B cell (primary cell): Measurements from ENCODE around the gene HIPK2. TPM values are rescaled to one million over a fixed set of nuclear protein-coding genes. Genes with fewer than 3 reads are reported as not detected.

Experiments used
- ATAC-seq: fragments of 200-7000 bp; cut with Tn5 transposase; one replicate; pipeline ENCODE4 v1.10.0; 2021; ENCODE audit warnings: low read depth, mild to moderate bottlenecking, moderate number of reproducible peaks, moderate library complexity
- CTCF ChIA-PET: fragments of 350-600 bp; sonication (Branson Sonifier 250); formaldehyde crosslinking; loops from one replicate; lab custom pipeline; 2021; ENCODE audit warnings: antibody characterized with exemption, inconsistent platforms; lab: Charles Lee
- POLR2A ChIA-PET: fragments of 350-600 bp; sonication (Branson Sonifier 250); formaldehyde crosslinking; loops from one replicate; lab custom pipeline; 2021; ENCODE audit warnings: antibody characterized with exemption; lab: Charles Lee
- DNase-seq: peaks from one replicate; pipeline ENCODE4 v3.0.0; 2013
- H2AFZ ChIP-seq: 2 replicates; pipeline ENCODE4 v1.6.1; 2012; ENCODE audit warnings: mild to moderate bottlenecking, low read depth, low read length; ENCODE audit not compliant: insufficient read depth, poor library complexity, severe bottlenecking
- H3K27ac ChIP-seq, 2 donors: 1 replicate in 1 of 2; 2 replicates in 1 of 2; pipeline ENCODE4 v1.5.1; 2012 to 2013; ENCODE audit warnings: low read length in 2 of 2, mild to moderate bottlenecking in 2 of 2, moderate library complexity in 1 of 2
- H3K27me3 ChIP-seq, 4 experiments: fragments of 200-600 bp in 1 of 4; sonication (generic) in 1 of 4; replicated peaks in 1 of 4; 1 replicate in 2 of 4; 2 replicates in 2 of 4; pipeline versions ENCODE4 v1.6.1 to v1.7.0; 2013 to 2016; ENCODE audit warnings: low read length in 3 of 4, mild to moderate bottlenecking in 2 of 4, mixed read lengths in 1 of 4, moderate library complexity in 1 of 4; ENCODE audit not compliant: insufficient read depth in 4 of 4, control insufficient read depth in 3 of 4; ENCODE audit errors: control extremely low read depth in 1 of 4
- H3K36me3 ChIP-seq, 2 experiments: replicated peaks in 1 of 2; 1 replicate in 1 of 2; 2 replicates in 1 of 2; pipeline versions ENCODE4 v1.6.1 to v1.7.1; 2013; ENCODE audit warnings: low read length in 1 of 2; ENCODE audit not compliant: insufficient read depth in 2 of 2, control insufficient read depth in 1 of 2; ENCODE audit errors: control extremely low read depth in 1 of 2, extremely low read depth in 1 of 2
- H3K4me1 ChIP-seq, 2 donors: fragments of 200-600 bp in 1 of 2; sonication (generic) in 1 of 2; 1 replicate in 1 of 2; 2 replicates in 1 of 2; pipeline versions ENCODE4 v1.5.1 to v1.6.1; 2013 to 2017; ENCODE audit warnings: low read length in 2 of 2; ENCODE audit not compliant: control insufficient read depth in 2 of 2, insufficient read depth in 2 of 2
- H3K4me2 ChIP-seq: replicated peaks from 2 replicates; pipeline ENCODE3; 2012; ENCODE audit warnings: mild to moderate bottlenecking, low read depth, low read length; ENCODE audit not compliant: poor library complexity, severe bottlenecking
- H3K4me3 ChIP-seq, 5 experiments: fragments of 200-600 bp in 1 of 5; sonication (generic) in 1 of 5; 1 replicate in 3 of 5; 2 replicates in 2 of 5; pipeline versions ENCODE4 v1.5.1 to v1.7.0; 2011 to 2016; ENCODE audit warnings: low read length in 4 of 5, mild to moderate bottlenecking in 4 of 5, low read depth in 2 of 5, control low read depth in 1 of 5, moderate library complexity in 1 of 5; ENCODE audit not compliant: insufficient read depth in 1 of 5; ENCODE audit errors: control extremely low read depth in 1 of 5, extremely low read depth in 1 of 5
- H3K79me2 ChIP-seq: fragments of 200-600 bp; sonication (generic); one replicate; pipeline ENCODE4 v1.6.0; 2016; ENCODE audit warnings: low read length; ENCODE audit not compliant: control insufficient read depth, insufficient read depth
- H3K9ac ChIP-seq: fragments of 200-600 bp; sonication (generic); 2 replicates; pipeline ENCODE4 v1.6.1; 2017; ENCODE audit warnings: mild to moderate bottlenecking, low read length, moderate library complexity
- H3K9me3 ChIP-seq, 3 donors: one replicate each; pipeline versions ENCODE4 v1.6.1 to v1.7.1; 2013; ENCODE audit warnings: low read length in 2 of 3; ENCODE audit not compliant: control insufficient read depth in 2 of 3, insufficient read depth in 1 of 3; ENCODE audit errors: control extremely low read depth in 1 of 3
- H4K20me1 ChIP-seq: 2 replicates; pipeline ENCODE4 v1.6.0; 2012; ENCODE audit warnings: mild to moderate bottlenecking, low read length; ENCODE audit not compliant: insufficient read depth, control insufficient read depth, poor library complexity, severe bottlenecking
- H3K27ac Mint-ChIP-seq: one replicate; pipeline ENCODE4 v1.8.0; 2021; ENCODE audit warnings: mixed read lengths
- H3K27me3 Mint-ChIP-seq: one replicate; pipeline ENCODE4 v1.8.0; 2021; ENCODE audit warnings: mixed read lengths
- H3K4me1 Mint-ChIP-seq: one replicate; pipeline ENCODE4 v1.8.0; 2021; ENCODE audit warnings: mixed read lengths
- H3K4me3 Mint-ChIP-seq: one replicate; pipeline ENCODE4 v1.8.0; 2021; ENCODE audit warnings: mixed read lengths
- H3K9me3 Mint-ChIP-seq: one replicate; pipeline ENCODE4 v1.8.0; 2022; ENCODE audit warnings: mixed read lengths; ENCODE audit not compliant: insufficient read depth
- EZH2 ChIP-seq: IDR thresholded peaks from 2 replicates; pipeline ENCODE4 v1.6.1; 2012; ENCODE audit warnings: borderline replicate concordance, low read depth, mild to moderate bottlenecking, moderate library complexity, low read length; ENCODE audit not compliant: insufficient read depth, poor library complexity, severe bottlenecking
- WGBS: methylation state at CpG from one replicate; pipeline ENCODE4 v1.1.5; 2013; ENCODE audit warnings: missing lambda C conversion rate; ENCODE audit not compliant: insufficient coverage; 5-methylcytosine and 5-hydroxymethylcytosine counted together
- intact Hi-C: fragments of 100-400 bp; cut with micrococcal nuclease; formaldehyde crosslinking; loops from one replicate; pipeline ENCODE4 v1.10.0; 2022
- polyA plus RNA-seq: library from polyadenylated mRNA; depleted of rRNA; stranded (reverse); fragments of >200 nt; gene quantifications from 2 replicates; pipeline ENCODE4 v1.2.3, GENCODE V29; 2012
- total RNA-seq, 2 donors: library from RNA; stranded (reverse); fragments of 120-200 nt in 1 of 2; gene quantifications; 1 replicate in 1 of 2; 2 replicates in 1 of 2; pipeline versions ENCODE4 v1.2.3 to v1.2.4, GENCODE V29; 2013 to 2022
- TF ChIP-seq, protein P1 (sequence below): fragments of 200-600 bp; IDR thresholded peaks from one replicate; pipeline ENCODE4 v1.8.0; 2022; ENCODE audit warnings: antibody characterized with exemption, mild to moderate bottlenecking

HIPK2 gene
- total and polyA plus RNA-seq, 2 donors (not counting 1 experiment from before 2014, with no cell fraction given) = 6.8 to 58.2 TPM

- Histone ChIP-seq H3K4me1 (peaks cover 25 to 29% of the 10 kb centered on the region in 2 donors), H3K79me2 (peaks cover 3% of the 10 kb centered on the region), H3K27ac (no peak overlapping the region), H2AFZ (no peak overlapping the region), H3K27me3 (no peaks in the 10 kb centered on the region), H3K4me2 (no peak overlapping the region), H3K9ac (no peak overlapping the region), H3K36me3 (no peaks in the 10 kb centered on the region), H3K4me3 (no peak overlapping the region), H4K20me1 (no peaks in the 10 kb centered on the region), H3K9me3 (no peaks in the 10 kb centered on the region)
- 97% methylated on average over 5 of the region's 6 CpGs for WGBS
- H3K4me3 Mint-ChIP-seq = no peak overlapping the region
- H3K27me3 Mint-ChIP-seq = no peaks in the 10 kb centered on the region
- CTCF ChIA-PET = interaction anchor here (1.5 to 9.6 kb wide), 5 partner anchors 13 to 661 kb away, joined by 3 to 269 read pairs (median 12); no protein-coding TSS in a partner anchor
- TF ChIP-seq, protein P1, sequence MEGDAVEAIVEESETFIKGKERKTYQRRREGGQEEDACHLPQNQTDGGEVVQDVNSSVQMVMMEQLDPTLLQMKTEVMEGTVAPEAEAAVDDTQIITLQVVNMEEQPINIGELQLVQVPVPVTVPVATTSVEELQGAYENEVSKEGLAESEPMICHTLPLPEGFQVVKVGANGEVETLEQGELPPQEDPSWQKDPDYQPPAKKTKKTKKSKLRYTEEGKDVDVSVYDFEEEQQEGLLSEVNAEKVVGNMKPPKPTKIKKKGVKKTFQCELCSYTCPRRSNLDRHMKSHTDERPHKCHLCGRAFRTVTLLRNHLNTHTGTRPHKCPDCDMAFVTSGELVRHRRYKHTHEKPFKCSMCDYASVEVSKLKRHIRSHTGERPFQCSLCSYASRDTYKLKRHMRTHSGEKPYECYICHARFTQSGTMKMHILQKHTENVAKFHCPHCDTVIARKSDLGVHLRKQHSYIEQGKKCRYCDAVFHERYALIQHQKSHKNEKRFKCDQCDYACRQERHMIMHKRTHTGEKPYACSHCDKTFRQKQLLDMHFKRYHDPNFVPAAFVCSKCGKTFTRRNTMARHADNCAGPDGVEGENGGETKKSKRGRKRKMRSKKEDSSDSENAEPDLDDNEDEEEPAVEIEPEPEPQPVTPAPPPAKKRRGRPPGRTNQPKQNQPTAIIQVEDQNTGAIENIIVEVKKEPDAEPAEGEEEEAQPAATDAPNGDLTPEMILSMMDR = no peak
- no peak for TF ChIP-seq EZH2
- H3K9me3 Mint-ChIP-seq = no peaks in the 10 kb centered on the region
- POLR2A ChIA-PET = no interaction called here
- no peak overlapping the region for H3K27ac Mint-ChIP-seq
- ATAC-seq (no peak), DNase-seq (no peak)
- H3K4me1 Mint-ChIP-seq = peaks cover 27% of the 10 kb centered on the region
- intact Hi-C loops = no loop called here
Measured at GRCh38 chr7:139643951-139644585, 133.7 kb downstream of the HIPK2 start.

DNA sequence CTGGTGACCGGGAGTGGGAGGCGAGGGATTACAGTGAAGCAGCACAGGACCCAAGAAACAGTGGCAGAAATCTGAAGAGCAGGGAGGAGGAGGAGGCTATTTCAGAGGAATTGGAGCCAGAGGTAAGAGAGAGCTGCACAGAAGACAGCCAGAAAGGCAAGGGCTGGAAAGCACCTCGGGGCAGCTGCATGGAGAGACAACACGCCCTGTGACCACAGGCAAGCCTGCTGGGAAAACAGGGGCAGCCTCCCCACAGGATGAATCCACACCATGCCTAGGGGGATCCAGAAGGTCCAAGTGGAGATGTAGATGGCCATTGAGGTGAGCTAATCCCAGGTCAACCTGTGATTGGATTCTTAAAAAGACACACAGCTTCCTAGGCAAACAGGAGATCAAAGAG lies 135.5 kb downstream of the HIPK2 start:
- H3K9ac ChIP-seq = no peak overlapping the region
- WGBS = 87% methylated on average over 4 of the region's 4 CpGs
- ATAC-seq (no peak), DNase-seq (no peak)
- no peak overlapping the region for H3K4me2 ChIP-seq
- H3K4me1 ChIP-seq = peaks cover 7 to 14% of the 10 kb centered on the region in 2 donors
- peaks cover 9% of the 10 kb centered on the region for H3K4me1 Mint-ChIP-seq
- no peak overlapping the region for H3K27ac ChIP-seq
- H3K27me3 ChIP-seq = no peaks in the 10 kb centered on the region
- no peak overlapping the region for H3K27ac Mint-ChIP-seq
- peaks cover 3% of the 10 kb centered on the region for H3K79me2 ChIP-seq
- H2AFZ ChIP-seq = no peak overlapping the region
- no peak overlapping the region for H3K4me3 Mint-ChIP-seq
- H4K20me1 ChIP-seq = no peaks in the 10 kb centered on the region
- H3K4me3 ChIP-seq = no peak overlapping the region
- H3K27me3 Mint-ChIP-seq = no peaks in the 10 kb centered on the region
- ChIA-PET POLR2A (no interaction called here), CTCF (interaction anchor here (1.1 to 9.6 kb wide), 2 partner anchors 9 to 360 kb away, joined by 3 to 269 read pairs; no protein-coding TSS in a partner anchor)
- no peaks in the 10 kb centered on the region for H3K9me3 ChIP-seq
- no peaks in the 10 kb centered on the region for H3K9me3 Mint-ChIP-seq
- intact Hi-C loops = no loop called here
- H3K36me3 ChIP-seq = no peaks in the 10 kb centered on the region
- TF ChIP-seq, protein P1 = no peak
- no peak for TF ChIP-seq EZH2
